Mucosa of descending colon (tissue), 3 donors: ENCODE results near the gene FBXL17. TPM values are rescaled to one million over a fixed set of nuclear protein-coding genes. Genes with fewer than 3 reads are reported as not detected.

ENCODE experiments used
- ATAC-seq: fragments of 200-7000 bp; cut with Tn5 transposase; one replicate; pipeline ENCODE4 v1.9.1; 2020; ENCODE audit warnings: mild to moderate bottlenecking, moderate library complexity
- DNase-seq, 3 donors: peaks; one replicate each; pipeline ENCODE4 v3.0.0-alpha.2; 2020
- H3K36me3 ChIP-seq: fragments of 200-600 bp; one replicate; pipeline ENCODE4 v1.8.0; 2021; ENCODE audit warnings: low read depth, mild to moderate bottlenecking
- H3K4me1 ChIP-seq: fragments of 200-600 bp; one replicate; pipeline ENCODE4 v1.8.0; 2021; ENCODE audit warnings: low read depth, mild to moderate bottlenecking
- H3K4me3 ChIP-seq: fragments of 200-600 bp; one replicate; pipeline ENCODE4 v1.8.0; 2021; ENCODE audit warnings: mild to moderate bottlenecking
- H3K9me3 ChIP-seq: fragments of 200-600 bp; one replicate; pipeline ENCODE4 v1.8.0; 2021; ENCODE audit warnings: mild to moderate bottlenecking
- CTCF ChIP-seq: fragments of 200-600 bp; IDR thresholded peaks from one replicate; pipeline ENCODE4 v1.8.0; 2022; ENCODE audit warnings: antibody characterized with exemption, mild to moderate bottlenecking
- intact Hi-C, 2 donors: fragments of 100-400 bp; cut with DNase I in 1 of 2; cut with micrococcal nuclease in 1 of 2; formaldehyde crosslinking; loops; one replicate each; pipeline versions ENCODE4 v1.11.0 to v1.11.1; 2022; cut with DNase I, micrococcal nuclease
- total RNA-seq, 3 donors: library from RNA; stranded (reverse); fragmentation: NEBNext Ultra II Directional in 2 of 3; extraction: Animal tissue kit (Norgen Biotek cat#: 25700) in 2 of 3; gene quantifications; one replicate each; pipeline versions ENCODE4 v1.2.1 to v1.2.4, GENCODE V29; 2021 to 2023
- donor health status: DM: no; HTN: no; CAD: no; lungs with moderate emphysema.
- donor health status: DM: no; HTN: no; CAD: no.
- donor health status: DM: no; HTN: yes; CAD: no.

FBXL17 gene
- total RNA-seq, 3 donors from 2014 or later, result 22.8 to 25.6 (median 23.8) TPM

GRCh38 chr5:108220834-108221233 is 161.1 kb downstream of the FBXL17 start:
- Histone ChIP-seq H3K9me3 (no peaks in the 10 kb centered on the region), H3K4me1 (no peaks in the 10 kb centered on the region), H3K36me3 (no peaks in the 10 kb centered on the region), H3K4me3 (no peak overlapping the region)
- intact Hi-C loops, result no loop called here
- ATAC-seq, result no peak
- no peak for DNase-seq
- TF ChIP-seq CTCF, result no peak

GRCh38 chr5:108216890-108217289 is 165.0 kb downstream of the FBXL17 start:
- DNase-seq (no peak), ATAC-seq (no peak)
- no peaks in the 10 kb centered on the region for H3K9me3 ChIP-seq
- no peaks in the 10 kb centered on the region for H3K36me3 ChIP-seq
- no peaks in the 10 kb centered on the region for H3K4me1 ChIP-seq
- intact Hi-C loops, result no loop called here
- H3K4me3 ChIP-seq, result no peak overlapping the region
- TF ChIP-seq CTCF, result no peak

GRCh38 chr5:108214857-108215256 is 167.0 kb downstream of the FBXL17 start:
- no peaks in the 10 kb centered on the region for H3K9me3 ChIP-seq
- H3K4me3 ChIP-seq, result no peak overlapping the region
- no peaks in the 10 kb centered on the region for H3K4me1 ChIP-seq
- no peak for TF ChIP-seq CTCF
- intact Hi-C loops, result no loop called here
- no peak for ATAC-seq
- no peak for DNase-seq
- H3K36me3 ChIP-seq, result no peaks in the 10 kb centered on the region

- ATAC-seq (no peak), DNase-seq (no peak)
- no peaks in the 10 kb centered on the region for H3K4me1 ChIP-seq
- no peaks in the 10 kb centered on the region for H3K36me3 ChIP-seq
- no peak overlapping the region for H3K4me3 ChIP-seq
- intact Hi-C loops, result no loop called here
- no peaks in the 10 kb centered on the region for H3K9me3 ChIP-seq
- no peak for TF ChIP-seq CTCF
Measured at GRCh38 chr5:108212775-108213346, 169.0 kb downstream of the FBXL17 start.

GRCh38 chr5:108206707-108207106 is 175.2 kb downstream of the FBXL17 start:
- no peaks in the 10 kb centered on the region for H3K9me3 ChIP-seq
- ATAC-seq (no peak), DNase-seq (no peak)
- no peak overlapping the region for H3K4me3 ChIP-seq
- H3K4me1 ChIP-seq, result no peaks in the 10 kb centered on the region
- intact Hi-C loops, result no loop called here
- no peaks in the 10 kb centered on the region for H3K36me3 ChIP-seq
- TF ChIP-seq CTCF, result no peak

- no peaks in the 10 kb centered on the region for H3K4me1 ChIP-seq
Measured at GRCh38 chr5:108201721-108202120, 180.2 kb downstream of the FBXL17 start.

More at GRCh38 chr5:108201721-108202120, 180.2 kb downstream of the FBXL17 start:
- ATAC-seq, result no peak
- Histone ChIP-seq H3K36me3 (no peaks in the 10 kb centered on the region), H3K9me3 (no peaks in the 10 kb centered on the region), H3K4me3 (no peak overlapping the region)
- TF ChIP-seq CTCF, result no peak
- no peak for DNase-seq
- intact Hi-C loops, result no loop called here
